Mesenchymal stem cell (in vitro differentiated cells and primary cell): ENCODE results near the gene NACC2.

ENCODE experiments used
- DNase-seq: peaks from one replicate; pipeline ENCODE4 v3.0.0-alpha.2; 2013
- H2AFZ ChIP-seq: one replicate; pipeline ENCODE4 v1.6.1; 2013; ENCODE audit warnings: low read depth, mild to moderate bottlenecking, control low read depth, inconsistent platforms, low read length, moderate library complexity
- H2AK5ac ChIP-seq: 2 replicates; pipeline ENCODE4 v1.6.1; 2013; ENCODE audit warnings: low read length, moderate library complexity, mild to moderate bottlenecking, inconsistent platforms; ENCODE audit not compliant: severe bottlenecking
- H2BK120ac ChIP-seq: one replicate; pipeline ENCODE4 v1.6.1; 2013; ENCODE audit warnings: low read depth, mild to moderate bottlenecking, inconsistent platforms, low read length, moderate library complexity
- H2BK12ac ChIP-seq, 2 experiments: one replicate each; pipeline ENCODE4 v1.6.1; 2013; ENCODE audit warnings: inconsistent platforms in 2 of 2, low read length in 2 of 2, mild to moderate bottlenecking in 2 of 2, moderate library complexity in 2 of 2, control low read depth in 1 of 2
- H2BK15ac ChIP-seq: one replicate; pipeline ENCODE4 v1.6.1; 2013; ENCODE audit warnings: mild to moderate bottlenecking, low read depth, inconsistent platforms; ENCODE audit not compliant: poor library complexity, severe bottlenecking
- H2BK5ac ChIP-seq: 2 replicates; pipeline ENCODE4 v1.6.1; 2013; ENCODE audit warnings: low read depth, mild to moderate bottlenecking, low read length, control low read depth, inconsistent platforms; ENCODE audit not compliant: poor library complexity, severe bottlenecking
- H3K14ac ChIP-seq, 2 experiments: one replicate each; pipeline ENCODE4 v1.6.1; 2013; ENCODE audit warnings: inconsistent platforms in 2 of 2, low read length in 2 of 2, control low read depth in 1 of 2, mild to moderate bottlenecking in 1 of 2, moderate library complexity in 1 of 2
- H3K18ac ChIP-seq, 2 experiments: one replicate each; pipeline ENCODE4 v1.6.1; 2013; ENCODE audit warnings: inconsistent platforms in 2 of 2, low read length in 2 of 2, control low read depth in 1 of 2, low read depth in 1 of 2, mild to moderate bottlenecking in 1 of 2
- H3K23ac ChIP-seq, 2 experiments: one replicate each; pipeline ENCODE4 v1.6.1; 2013; ENCODE audit warnings: inconsistent platforms in 2 of 2, low read length in 2 of 2, mild to moderate bottlenecking in 2 of 2, moderate library complexity in 2 of 2, control low read depth in 1 of 2
- H3K27ac ChIP-seq: 2 replicates; pipeline ENCODE4 v1.5.1; 2013; ENCODE audit warnings: mild to moderate bottlenecking, moderate library complexity, low read length, control low read depth, inconsistent platforms; ENCODE audit not compliant: poor library complexity, severe bottlenecking
- H3K27me3 ChIP-seq, 2 experiments: 2 replicates each; pipeline versions ENCODE4 v1.6.1 to v1.7.0; 2013; ENCODE audit warnings: low read length in 2 of 2, mild to moderate bottlenecking in 2 of 2, moderate library complexity in 2 of 2, control low read depth in 1 of 2, inconsistent platforms in 1 of 2; ENCODE audit not compliant: control insufficient read depth in 1 of 2, insufficient read depth in 1 of 2
- H3K36me3 ChIP-seq, 2 experiments: 2 replicates each; pipeline versions ENCODE4 v1.6.1 to v1.7.0; 2013; ENCODE audit warnings: low read length in 2 of 2, control low read depth in 1 of 2, inconsistent platforms in 1 of 2, low read depth in 1 of 2, mild to moderate bottlenecking in 1 of 2; ENCODE audit not compliant: insufficient read depth in 2 of 2, control insufficient read depth in 1 of 2
- H3K4ac ChIP-seq, 2 experiments: one replicate each; pipeline ENCODE4 v1.6.1; 2013; ENCODE audit warnings: inconsistent platforms in 2 of 2, low read length in 2 of 2, mild to moderate bottlenecking in 2 of 2, moderate library complexity in 2 of 2, control low read depth in 1 of 2, low read depth in 1 of 2
- H3K4me1 ChIP-seq: 2 replicates; pipeline ENCODE4 v1.6.1; 2013; ENCODE audit warnings: low read depth, low read length, control low read depth; ENCODE audit not compliant: control insufficient read depth, insufficient read depth
- H3K4me2 ChIP-seq: 2 replicates; pipeline ENCODE4 v1.6.1; 2013; ENCODE audit warnings: low read length, mild to moderate bottlenecking, inconsistent platforms; ENCODE audit not compliant: poor library complexity, severe bottlenecking
- H3K4me3 ChIP-seq, 2 experiments: 2 replicates each; pipeline versions ENCODE4 v1.5.1 to v1.7.0; 2013; ENCODE audit warnings: low read length in 2 of 2, mild to moderate bottlenecking in 2 of 2, control low read depth in 1 of 2, low read depth in 1 of 2; ENCODE audit not compliant: insufficient read depth in 1 of 2
- H3K79me1 ChIP-seq: replicated peaks from 2 replicates; pipeline ENCODE4 v1.6.1; 2013; ENCODE audit warnings: mild to moderate bottlenecking, control low read depth, low read length, inconsistent platforms; ENCODE audit not compliant: poor library complexity, severe bottlenecking
- H3K9ac ChIP-seq: 2 replicates; pipeline ENCODE4 v1.7.0; 2013; ENCODE audit warnings: mild to moderate bottlenecking, low read length, moderate library complexity
- H3K9me3 ChIP-seq: 2 replicates; pipeline ENCODE4 v1.7.0; 2013; ENCODE audit warnings: mild to moderate bottlenecking, low read length; ENCODE audit not compliant: control insufficient read depth
- H4K8ac ChIP-seq: one replicate; pipeline ENCODE4 v1.6.1; 2013; ENCODE audit warnings: inconsistent platforms, mild to moderate bottlenecking, low read length, moderate library complexity
- H4K91ac ChIP-seq: one replicate; pipeline ENCODE4 v1.6.1; 2013; ENCODE audit warnings: mild to moderate bottlenecking, low read length, inconsistent platforms
- WGBS: methylation state at CpG from one replicate; pipeline ENCODE4 v1.1.7; 2013; ENCODE audit warnings: mixed read lengths; 5-methylcytosine and 5-hydroxymethylcytosine counted together

The NACC2 gene

DNA sequence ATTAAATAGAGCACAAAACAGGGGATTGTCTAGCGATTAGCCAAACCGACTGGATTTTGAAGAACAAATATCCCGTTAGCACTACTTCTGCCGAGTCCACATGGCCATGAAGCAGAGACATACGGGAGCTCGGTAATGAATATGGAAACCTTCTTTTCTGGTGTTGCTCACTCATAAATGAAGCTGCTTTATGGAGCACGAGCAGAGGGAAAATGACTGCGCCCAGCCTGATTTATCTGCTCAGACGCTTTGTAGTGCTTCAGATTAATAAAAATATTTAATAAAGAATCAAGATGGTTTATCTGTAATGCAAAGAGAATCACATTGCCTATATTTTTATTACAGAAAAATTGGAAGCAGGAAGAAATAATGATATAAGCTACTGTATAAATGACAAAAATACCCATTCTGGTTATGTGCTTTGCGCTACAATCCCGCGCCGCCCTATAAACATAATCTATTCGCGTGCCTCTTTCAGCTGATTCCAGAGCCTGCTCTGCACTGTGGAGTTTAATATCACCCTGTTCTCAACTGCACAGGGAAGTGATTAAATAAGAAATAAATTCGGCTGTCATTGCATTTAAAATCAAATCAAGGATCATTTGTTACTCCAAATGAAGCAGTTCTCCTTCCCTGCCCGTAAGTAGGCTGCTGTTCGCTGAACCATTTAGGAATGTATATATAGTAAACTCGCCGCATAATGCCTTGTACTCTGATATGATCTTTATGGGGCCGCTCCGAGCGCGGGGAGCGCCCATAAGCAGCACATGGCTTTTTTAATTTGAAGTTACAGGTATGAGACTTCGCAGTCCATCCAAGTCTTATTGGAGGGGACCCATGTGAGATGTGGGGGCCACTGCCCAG, 111.6 kb downstream of the NACC2 start:
- Histone ChIP-seq H3K4ac (no peak overlapping the region), H3K79me1 (no peaks in the 10 kb centered on the region), H3K4me2 (no peak overlapping the region), H2AK5ac (no peak overlapping the region), H3K18ac (no peak overlapping the region), H3K9ac (no peak overlapping the region), H3K4me1 (no peaks in the 10 kb centered on the region), H2BK12ac (no peak overlapping the region), H2BK15ac (no peak overlapping the region), H3K9me3 (no peaks in the 10 kb centered on the region), H2AFZ (no peak overlapping the region), H3K36me3 (no peaks in the 10 kb centered on the region), H3K27ac (no peak overlapping the region), H3K23ac (no peak overlapping the region), H3K4me3 (no peak overlapping the region), H2BK120ac (no peak overlapping the region), H3K14ac (no peak overlapping the region), H3K27me3 (peaks cover 19 to 78% of the 10 kb centered on the region in 2 experiments), H2BK5ac (no peak overlapping the region), H4K91ac (no peak overlapping the region), H4K8ac (no peak overlapping the region)
- 90% methylated on average over 23 of the region's 26 CpGs for WGBS
- no peak for DNase-seq

DNA sequence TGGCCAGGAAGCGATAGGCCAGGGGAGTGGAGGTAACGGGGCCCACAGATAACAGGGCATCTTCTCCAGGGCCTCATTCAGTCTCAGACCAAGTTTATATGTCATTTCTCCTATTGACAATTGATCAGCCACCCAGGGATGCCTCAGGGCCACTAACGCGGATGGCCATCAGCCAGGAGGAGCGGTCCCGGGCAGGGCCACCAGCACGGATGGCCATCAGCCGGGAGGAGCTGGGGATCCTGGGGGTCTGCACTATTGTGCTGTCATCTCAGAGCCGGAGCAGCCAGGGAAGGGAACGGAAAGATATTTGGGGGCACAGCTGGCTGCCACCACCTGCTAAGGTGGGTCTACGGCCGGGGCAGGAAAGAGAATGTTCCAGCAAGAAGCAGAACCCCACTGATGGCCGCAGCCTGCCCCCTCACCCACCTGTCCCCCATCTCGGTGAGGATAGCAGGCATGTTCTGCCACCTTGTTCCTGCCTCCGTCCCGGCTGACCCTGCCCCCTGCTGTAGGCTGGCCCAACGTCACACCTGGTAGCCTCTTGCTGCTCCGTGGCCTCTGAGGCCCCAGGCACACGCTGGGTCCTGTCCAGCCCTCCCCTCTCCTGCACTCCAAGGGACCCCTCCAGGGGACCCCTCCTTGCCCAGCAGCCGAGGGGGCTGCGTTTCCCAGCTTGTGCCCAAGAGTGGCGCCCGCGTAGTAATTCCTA, 112.4 kb downstream of the NACC2 start:
- no peak for DNase-seq
- Histone ChIP-seq H3K79me1 (no peaks in the 10 kb centered on the region), H3K4me2 (no peak overlapping the region), H4K8ac (no peak overlapping the region), H2AK5ac (no peak overlapping the region), H3K4ac (no peak overlapping the region), H3K4me3 (no peak overlapping the region), H2BK12ac (peak overlapping the region in 1 of 2 experiments; percentile 33), H2AFZ (no peak overlapping the region), H3K18ac (no peak overlapping the region), H3K23ac (no peak overlapping the region), H3K4me1 (no peaks in the 10 kb centered on the region), H2BK15ac (no peak overlapping the region), H4K91ac (no peak overlapping the region), H3K27ac (no peak overlapping the region), H2BK120ac (no peak overlapping the region), H2BK5ac (no peak overlapping the region), H3K14ac (no peak overlapping the region), H3K27me3 (peaks cover 19 to 70% of the 10 kb centered on the region in 2 experiments), H3K36me3 (no peaks in the 10 kb centered on the region), H3K9me3 (no peaks in the 10 kb centered on the region), H3K9ac (no peak overlapping the region)
- WGBS: 89% methylated on average over 23 of the region's 24 CpGs

DNA sequence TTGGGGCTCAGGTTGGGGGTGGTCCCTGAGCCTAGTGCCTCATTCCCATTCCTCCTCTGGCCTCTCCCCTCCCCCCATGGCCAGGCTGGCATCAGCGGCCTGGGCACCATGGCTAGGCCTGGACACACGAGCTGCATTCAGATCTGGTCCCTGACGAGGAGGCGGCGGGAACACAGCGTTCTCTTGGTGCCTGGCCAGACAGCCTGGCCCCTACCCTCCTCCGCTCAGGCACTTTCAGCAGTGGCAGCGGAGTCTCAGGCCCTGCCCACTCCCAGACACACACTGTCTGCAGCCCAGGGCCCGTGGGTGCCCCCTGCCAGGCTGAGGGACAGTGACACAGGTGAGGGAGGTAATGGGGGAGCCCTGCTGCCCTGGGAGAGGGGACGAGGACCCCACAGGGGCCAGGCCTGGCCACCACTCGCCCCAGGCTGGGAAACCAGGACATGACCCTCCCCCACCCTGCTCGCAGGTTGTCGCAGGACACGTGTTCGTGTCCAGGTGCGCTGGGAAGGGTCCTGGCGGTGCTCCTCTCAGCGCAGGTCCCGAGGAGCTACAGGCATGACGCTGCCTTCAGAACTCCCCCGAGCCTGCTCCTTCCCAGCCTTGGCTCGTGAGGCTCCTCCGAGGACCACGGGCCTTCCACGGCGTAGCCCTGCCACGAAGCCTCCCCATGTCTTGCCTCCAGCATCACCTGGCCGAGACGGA, 114.0 kb downstream of the NACC2 start:
- H2AK5ac ChIP-seq: no peak overlapping the region
- no peaks in the 10 kb centered on the region for H3K9me3 ChIP-seq
- H3K4me2 ChIP-seq: no peak overlapping the region
- H2BK5ac ChIP-seq: no peak overlapping the region
- peak overlapping the region; percentile 1 to 47 for H2BK12ac ChIP-seq
- no peaks in the 10 kb centered on the region for H3K79me1 ChIP-seq
- peaks cover 1% of the 10 kb centered on the region for H3K4me1 ChIP-seq
- WGBS: 86% methylated on average over 27 of the region's 29 CpGs
- peak overlapping the region in 1 of 2 experiments; percentile 61 for H3K4ac ChIP-seq
- H3K23ac ChIP-seq: no peak overlapping the region
- H3K4me3 ChIP-seq: no peak overlapping the region
- peak overlapping the region; percentile 47 for H4K8ac ChIP-seq
- H3K18ac ChIP-seq: peak overlapping the region in 1 of 2 experiments; percentile 13
- H3K36me3 ChIP-seq: no peaks in the 10 kb centered on the region
- peak overlapping the region in 1 of 2 experiments; percentile 84 for H3K14ac ChIP-seq
- H3K27me3 ChIP-seq: peaks cover 27 to 75% of the 10 kb centered on the region in 2 experiments
- H4K91ac ChIP-seq: peak overlapping the region; percentile 19
- no peak overlapping the region for H2AFZ ChIP-seq
- H2BK15ac ChIP-seq: peak overlapping the region; percentile 88
- H2BK120ac ChIP-seq: no peak overlapping the region
- H3K27ac ChIP-seq: no peak overlapping the region
- H3K9ac ChIP-seq: no peak overlapping the region
- DNase-seq: no peak
